ENCODE measurements around the gene GPX2. TPM values are rescaled to one million over a fixed set of nuclear protein-coding genes. Genes with fewer than 3 reads are reported as not detected.
A peak's percentile ranks its signal among the peaks of the same experiment; 100 is the strongest.

The GPX2 gene
- total RNA-seq, 2 donors from 2014 or later = 14.3 to 26.7 TPM

DNA sequence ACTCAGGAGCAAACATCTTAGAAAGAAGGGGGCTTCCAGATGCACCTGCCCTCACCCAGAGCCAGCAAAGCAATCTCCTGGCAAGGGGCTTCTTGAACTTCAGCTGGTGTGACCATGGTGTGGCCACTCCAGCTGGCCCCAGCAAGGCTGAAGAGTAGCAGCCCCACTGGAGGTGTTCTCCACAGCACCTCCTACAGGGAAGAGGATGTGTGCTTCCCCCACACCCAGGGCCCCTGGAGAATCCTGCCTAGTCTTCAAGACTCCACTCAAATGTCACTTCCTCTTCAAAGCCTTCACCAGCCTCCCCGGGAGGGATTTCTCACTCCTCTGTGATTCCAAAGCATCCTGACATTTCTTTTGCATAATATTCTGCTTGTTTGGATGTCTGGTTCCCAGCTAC is 21.1 kb upstream of the GPX2 start:
- Histone ChIP-seq H3K36me3 (replicated peaks in 1 of 2; ENCODE audit: insufficient read depth in 1 of 2, low read depth in 2 of 2) (no peaks in the 10 kb centered on the region), H3K4me1 (peaks cover 8% of the 10 kb centered on the region), H3K27me3 (no peaks in the 10 kb centered on the region), H3K9me3 (no peaks in the 10 kb centered on the region), H3K27ac (no peak overlapping the region), H3K4me3 (no peak overlapping the region)
- intact Hi-C loops (cut with DNase I) = no loop called here
- no peak for TF ChIP-seq POLR2A (IDR thresholded peaks at IDR 0.05)
- TF ChIP-seq, protein P1, sequence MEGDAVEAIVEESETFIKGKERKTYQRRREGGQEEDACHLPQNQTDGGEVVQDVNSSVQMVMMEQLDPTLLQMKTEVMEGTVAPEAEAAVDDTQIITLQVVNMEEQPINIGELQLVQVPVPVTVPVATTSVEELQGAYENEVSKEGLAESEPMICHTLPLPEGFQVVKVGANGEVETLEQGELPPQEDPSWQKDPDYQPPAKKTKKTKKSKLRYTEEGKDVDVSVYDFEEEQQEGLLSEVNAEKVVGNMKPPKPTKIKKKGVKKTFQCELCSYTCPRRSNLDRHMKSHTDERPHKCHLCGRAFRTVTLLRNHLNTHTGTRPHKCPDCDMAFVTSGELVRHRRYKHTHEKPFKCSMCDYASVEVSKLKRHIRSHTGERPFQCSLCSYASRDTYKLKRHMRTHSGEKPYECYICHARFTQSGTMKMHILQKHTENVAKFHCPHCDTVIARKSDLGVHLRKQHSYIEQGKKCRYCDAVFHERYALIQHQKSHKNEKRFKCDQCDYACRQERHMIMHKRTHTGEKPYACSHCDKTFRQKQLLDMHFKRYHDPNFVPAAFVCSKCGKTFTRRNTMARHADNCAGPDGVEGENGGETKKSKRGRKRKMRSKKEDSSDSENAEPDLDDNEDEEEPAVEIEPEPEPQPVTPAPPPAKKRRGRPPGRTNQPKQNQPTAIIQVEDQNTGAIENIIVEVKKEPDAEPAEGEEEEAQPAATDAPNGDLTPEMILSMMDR (IDR thresholded peaks at IDR 0.05) = no peak
- WGBS, 2 donors = 57 to 92% methylated on average over 1 of the region's 1 CpG
- ATAC-seq = no peak
- no peak for DNase-seq

DNA sequence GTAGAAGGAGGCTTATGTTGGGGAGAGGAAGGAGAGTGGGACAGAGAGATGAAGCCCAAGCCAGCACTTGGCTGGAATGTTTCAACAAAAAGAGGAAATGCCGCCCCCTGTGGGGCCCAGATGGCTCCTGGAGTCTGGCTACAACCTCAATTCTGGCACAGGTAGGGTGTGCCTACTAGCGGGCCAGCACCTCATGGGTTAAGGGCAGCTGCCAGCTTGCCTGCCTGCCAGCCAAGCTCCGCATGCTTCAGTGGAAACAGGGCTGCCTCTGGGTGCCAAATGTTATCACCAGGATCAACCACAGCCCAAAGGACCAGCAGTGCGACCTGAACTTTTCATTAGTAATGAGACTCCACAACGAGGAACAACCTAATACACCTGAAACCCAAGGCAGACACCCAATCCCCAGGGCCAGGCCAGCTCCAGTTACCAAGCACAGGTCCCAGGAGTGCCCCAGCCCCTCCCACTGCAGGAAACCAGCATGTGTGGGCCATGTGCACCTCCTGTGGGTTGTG is 18.3 kb upstream of the GPX2 start:
- Histone ChIP-seq H3K4me3 (no peak overlapping the region), H3K27ac (no peak overlapping the region), H3K27me3 (no peaks in the 10 kb centered on the region), H3K36me3 (replicated peaks in 1 of 2; ENCODE audit: insufficient read depth in 1 of 2, low read depth in 2 of 2) (no peaks in the 10 kb centered on the region), H3K9me3 (no peaks in the 10 kb centered on the region), H3K4me1 (peaks cover 8% of the 10 kb centered on the region)
- WGBS, 2 donors = 40% methylated on average over 2 to 5 of the region's 5 CpGs
- TF ChIP-seq, protein P1 (IDR thresholded peaks at IDR 0.05) = peak in 3 of 7 experiments; percentile 5 to 11 (median 10)
- no peak for TF ChIP-seq POLR2A (IDR thresholded peaks at IDR 0.05)
- intact Hi-C loops (cut with DNase I) = no loop called here
- ATAC-seq (peak; percentile 51), DNase-seq (peak; percentile 26 to 59 (median 44))

DNA sequence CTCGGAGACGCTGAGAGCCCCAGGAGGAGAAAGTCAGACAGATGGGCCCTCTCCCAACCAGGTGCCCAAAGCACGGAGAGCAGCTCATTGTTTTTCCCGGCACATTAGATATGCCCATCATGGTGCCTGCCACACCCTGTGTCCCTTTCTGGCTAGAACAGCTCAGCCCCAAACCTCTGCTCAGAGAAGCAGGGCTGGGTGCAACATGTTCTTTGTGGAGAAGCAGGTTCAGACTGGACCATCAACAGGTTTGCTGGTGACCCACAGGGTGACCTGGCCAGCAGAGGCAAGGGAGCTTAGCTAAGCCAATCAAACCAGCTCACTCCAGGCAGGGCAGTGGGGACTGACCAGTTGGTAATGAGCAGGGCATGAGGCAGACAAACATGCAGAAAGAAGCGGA is 16.2 kb upstream of the GPX2 start:
- no peak for DNase-seq
- peaks cover 8% of the 10 kb centered on the region for H3K4me1 ChIP-seq
- H3K27ac ChIP-seq = no peak overlapping the region
- no peak for TF ChIP-seq POLR2A (IDR thresholded peaks at IDR 0.05)
- TF ChIP-seq, protein P1 (IDR thresholded peaks at IDR 0.05) = no peak
- ATAC-seq = no peak
- no peak overlapping the region for H3K4me3 ChIP-seq
- H3K9me3 ChIP-seq = no peaks in the 10 kb centered on the region
- H3K36me3 ChIP-seq (replicated peaks in 1 of 2; ENCODE audit: insufficient read depth in 1 of 2, low read depth in 2 of 2) = no peaks in the 10 kb centered on the region
- intact Hi-C loops (cut with DNase I) = no loop called here
- 82 to 100% methylated on average over 2 to 5 of the region's 5 CpGs for WGBS, 2 donors
- H3K27me3 ChIP-seq = no peaks in the 10 kb centered on the region

DNA sequence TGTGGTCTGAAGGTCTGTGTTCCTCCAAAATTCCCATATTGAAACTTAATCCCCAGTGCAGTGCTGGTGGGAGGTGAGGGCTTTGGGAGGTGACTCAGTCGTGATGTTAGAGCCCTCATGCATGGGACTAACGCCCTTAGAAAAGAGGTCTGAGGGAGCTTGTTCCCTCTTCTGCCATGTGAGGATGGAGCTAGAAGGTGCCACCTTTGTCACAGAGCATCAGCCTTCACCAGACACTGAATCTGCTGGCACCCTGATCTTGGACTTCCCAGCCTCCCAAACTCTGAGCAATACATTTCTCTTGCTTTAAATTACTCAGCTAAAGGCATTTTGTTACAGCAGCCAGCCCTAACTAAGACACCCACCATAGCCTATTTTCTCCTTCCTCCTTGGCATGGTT is 15.7 kb upstream of the GPX2 start:
- ATAC-seq (no peak), DNase-seq (no peak)
- WGBS, 2 donors = 100% methylated on average over 2 of the region's 2 CpGs
- Histone ChIP-seq H3K9me3 (no peaks in the 10 kb centered on the region), H3K27ac (no peak overlapping the region), H3K4me1 (peaks cover 8% of the 10 kb centered on the region), H3K27me3 (no peaks in the 10 kb centered on the region), H3K4me3 (no peak overlapping the region), H3K36me3 (replicated peaks in 1 of 2; ENCODE audit: insufficient read depth in 1 of 2, low read depth in 2 of 2) (no peaks in the 10 kb centered on the region)
- TF ChIP-seq, protein P1 (IDR thresholded peaks at IDR 0.05) = no peak
- no peak for TF ChIP-seq POLR2A (IDR thresholded peaks at IDR 0.05)
- intact Hi-C loops (cut with DNase I) = no loop called here

DNA sequence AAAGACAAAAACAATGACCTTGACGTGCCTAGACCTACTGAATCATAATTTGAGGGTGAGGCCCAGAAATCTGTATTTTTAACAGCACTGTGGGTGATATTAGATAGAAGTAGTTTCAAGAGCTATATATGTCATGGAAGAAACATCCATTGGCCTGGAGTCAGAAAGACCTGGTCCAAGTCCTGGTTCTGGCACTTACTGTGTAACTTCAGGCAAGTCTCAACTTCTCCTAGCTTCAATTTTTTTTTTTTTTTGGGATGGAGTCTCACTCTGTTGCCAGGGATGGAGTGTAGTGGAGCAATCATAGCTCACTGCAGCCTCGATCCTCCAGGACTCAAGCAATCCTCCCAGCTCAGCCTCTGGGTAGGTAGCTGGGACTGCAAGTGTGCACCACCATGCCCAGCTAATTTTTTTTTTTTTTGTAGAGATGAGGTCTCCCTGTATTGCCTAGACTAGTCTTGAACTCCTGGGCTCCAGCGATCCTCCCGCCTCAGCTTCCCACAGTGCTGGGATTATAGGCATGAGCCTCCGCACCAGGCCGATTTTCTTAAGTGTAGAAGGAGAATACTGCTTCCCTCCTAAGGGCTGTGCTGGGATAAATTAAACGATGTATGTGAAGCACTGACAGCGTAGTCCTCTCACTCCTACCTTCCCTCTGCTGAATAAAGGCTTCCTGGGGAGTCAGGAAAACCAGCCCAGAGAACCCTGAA is 14.3 kb upstream of the GPX2 start:
- Histone ChIP-seq H3K4me1 (peaks cover 8% of the 10 kb centered on the region), H3K4me3 (no peak overlapping the region), H3K27me3 (no peaks in the 10 kb centered on the region), H3K9me3 (no peaks in the 10 kb centered on the region), H3K36me3 (replicated peaks in 1 of 2; ENCODE audit: insufficient read depth in 1 of 2, low read depth in 2 of 2) (no peaks in the 10 kb centered on the region), H3K27ac (no peak overlapping the region)
- DNase-seq = no peak
- no peak for ATAC-seq
- 87 to 89% methylated on average over 8 of the region's 8 CpGs for WGBS, 2 donors
- TF ChIP-seq, protein P1 (IDR thresholded peaks at IDR 0.05) = no peak
- no peak for TF ChIP-seq POLR2A (IDR thresholded peaks at IDR 0.05)
- intact Hi-C loops (cut with DNase I) = no loop called here
